ENCODE data around the gene OLA1. TPM values are rescaled to one million over a fixed set of nuclear protein-coding genes. Genes with fewer than 3 reads are reported as not detected.
"Not testable (repeated sequence)": the region's sequence is repeated elsewhere in the genome, so short reads cannot be mapped to it uniquely, and the experiment has no call there.

Gene OLA1
- total and polyA plus RNA-seq, 9 of the 15 experiments (the other 6 are each of a cell fraction or from before 2014, with no cell fraction given), result 208 to 353 (median 225) TPM

GRCh38 chr2:174245628-174246027, 2.7 kb downstream of the OLA1 start:
- TF ChIP-seq SP1 (CRISPR knock-in tag; IDR thresholded peaks at IDR 0.05), result 0 out of 2 replicates have a peak, but pooled peaks have one; percentile 23
- H3K9me1 ChIP-seq (ENCODE audit: control insufficient read depth, insufficient read depth, low read length); in situ Hi-C loops (cut with MboI); BruUV-seq (replicated peaks); H3K4me2 ChIP-seq (ENCODE audit: insufficient read depth, low read length); H3K4me3 ChIP-seq; H3K9ac ChIP-seq (ENCODE audit: insufficient read depth in 1 of 2, low read depth in 2 of 2, low read length in 2 of 2); ATAC-seq; DNase-seq (ENCODE audit: extremely low read depth in 1 of 4, low spot score in 3 of 4); H3K27me3 ChIP-seq (ENCODE audit: control insufficient read depth in 2 of 2, insufficient read depth in 2 of 2, low read length in 2 of 2); FAIRE-seq; H4K20me1 ChIP-seq (replicated peaks; ENCODE audit: control insufficient read depth, insufficient read depth, low read length); CTCF ChIA-PET (ENCODE audit: low intra/inter-chr PET ratio); H3K27ac ChIP-seq (ENCODE audit: extremely low read depth, low read depth, low read length); H2AFZ ChIP-seq (ENCODE audit: low read depth, low read length); H3K9me3 ChIP-seq (replicated peaks; ENCODE audit: control insufficient read depth, insufficient read depth, low read depth, low read length): not testable (repeated sequence)
- POLR2A ChIA-PET, result interaction anchor here (0.6 to 3.4 kb wide), 6 partner anchors 11 to 1201 kb away, joined by 3 to 14 read pairs (median 3); no protein-coding TSS in a partner anchor
- peaks cover 54% of the 10 kb centered on the region for H3K36me3 ChIP-seq (ENCODE audit: control insufficient read depth, insufficient read depth, low read length)
- intact Hi-C loops (cut with micrococcal nuclease), result loop anchor here (5.0 to 10.0 kb wide), 2 partner anchors 92 to 281 kb away; partner anchors contain the start of gene SP3
- peaks cover 82% of the 10 kb centered on the region for H3K79me2 ChIP-seq (ENCODE audit: control insufficient read depth, insufficient read depth, low read length)
- WGBS (ENCODE audit: insufficient coverage, low coverage, missing lambda C conversion rate), result 90% methylated on average over 6 of the region's 6 CpGs
- peaks cover 5 to 14% of the 10 kb centered on the region in 2 experiments; a peak in 4 of 5 replicates for H3K4me1 ChIP-seq (replicated peaks in 1 of 2; ENCODE audit: control insufficient read depth in 2 of 2, insufficient read depth in 2 of 2, low read length in 2 of 2)

GRCh38 chr2:174245065-174245464, 3.3 kb downstream of the OLA1 start:
- no TSS peak for BruUV-seq (replicated peaks)
- FAIRE-seq, result no peak
- intact Hi-C loops (cut with micrococcal nuclease), result loop anchor here (5.0 to 10.0 kb wide), 2 partner anchors 92 to 280 kb away; partner anchors contain the start of gene SP3
- no peak for DNase-seq (ENCODE audit: extremely low read depth in 1 of 4, low spot score in 3 of 4)
- Histone ChIP-seq H3K9me1 (ENCODE audit: control insufficient read depth, insufficient read depth, low read length) (no peaks in the 10 kb centered on the region), H3K27ac (ENCODE audit: extremely low read depth, low read depth, low read length) (no peak overlapping the region), H3K36me3 (ENCODE audit: control insufficient read depth, insufficient read depth, low read length) (peaks cover 55% of the 10 kb centered on the region), H4K20me1 (replicated peaks; ENCODE audit: control insufficient read depth, insufficient read depth, low read length) (peaks cover 8% of the 10 kb centered on the region; the same call in 1 of the 2 replicates), H2AFZ (ENCODE audit: low read depth, low read length) (no peak overlapping the region), H3K9me3 (replicated peaks; ENCODE audit: control insufficient read depth, insufficient read depth, low read depth, low read length) (no peaks in the 10 kb centered on the region), H3K9ac (ENCODE audit: insufficient read depth in 1 of 2, low read depth in 2 of 2, low read length in 2 of 2) (no peak overlapping the region), H3K27me3 (ENCODE audit: control insufficient read depth in 2 of 2, insufficient read depth in 2 of 2, low read length in 2 of 2) (no peaks in the 10 kb centered on the region), H3K4me3 (no peak overlapping the region), H3K79me2 (ENCODE audit: control insufficient read depth, insufficient read depth, low read length) (peaks cover 88% of the 10 kb centered on the region), H3K4me1 (replicated peaks in 1 of 2; ENCODE audit: control insufficient read depth in 2 of 2, insufficient read depth in 2 of 2, low read length in 2 of 2) (peaks cover 5 to 14% of the 10 kb centered on the region in 2 experiments; a peak in 4 of 5 replicates), H3K4me2 (ENCODE audit: insufficient read depth, low read length) (no peak overlapping the region)
- in situ Hi-C loops (cut with MboI), result no loop called here
- 89% methylated on average over 3 of the region's 3 CpGs for WGBS (ENCODE audit: insufficient coverage, low coverage, missing lambda C conversion rate)
- CTCF ChIA-PET (ENCODE audit: low intra/inter-chr PET ratio), result no interaction called here
- POLR2A ChIA-PET, result interaction anchor here (0.8 to 3.4 kb wide), 4 partner anchors 10 to 1201 kb away, joined by 3 to 14 read pairs (median 4); no protein-coding TSS in a partner anchor
- no peak for ATAC-seq
- TF ChIP-seq MAFG (tag; conservative IDR thresholded peaks at IDR 0.05) (no peak), BRF2 (IDR thresholded peaks at IDR 0.05; ENCODE audit: borderline replicate concordance, insufficient read depth, insufficient read length) (no peak), FOXP4 (CRISPR knock-in tag; IDR thresholded peaks at IDR 0.05; ENCODE audit: borderline replicate concordance) (no peak), ZNF436 (CRISPR knock-in tag; IDR thresholded peaks at IDR 0.05) (no peak), BCLAF1 (IDR thresholded peaks at IDR 0.05; ENCODE audit: borderline replicate concordance in 1 of 2, control insufficient read depth in 1 of 2, low read depth in 2 of 2, low read length in 1 of 2) (no peak), RHOXF2B (CRISPR knock-in tag; conservative IDR thresholded peaks at IDR 0.05) (no peak), PHF20 (IDR thresholded peaks at IDR 0.05; ENCODE audit: partially characterized antibody) (no peak)

All from K562 (cell line).